Hematopoietic multipotent progenitor cell treated with erythropoietin and hydrocortisone succinate and interleukin-3 and kit ligand, for 17 days (in vitro differentiated cells): Measurements from ENCODE around the gene REP15.
"Not testable (repeated sequence)": the region's sequence is repeated elsewhere in the genome, so short reads cannot be mapped to it uniquely, and the experiment has no call there.

Source experiments
- DNase-seq: peaks from one replicate; pipeline ENCODE4 v3.0.0-alpha.2; 2015; ENCODE audit warnings: low spot score

Gene REP15

GRCh38 chr12:27696293-27696652 lies at the start of gene REP15:
Gene REP15, plus strand, starts transcription at chr12:27696447. Its CDS starts 116 bp downstream, at chr12:27696563.
- no peak for DNase-seq

GRCh38 chr12:27650011-27650410 lies 46.2 kb upstream of the REP15 start:
- DNase-seq = no peak

- DNase-seq = no peak
Measured at GRCh38 chr12:27651201-27651600, 45.0 kb upstream of the REP15 start.

GRCh38 chr12:27652174-27652763 lies 44.0 kb upstream of the REP15 start:
- peak; percentile 51 for DNase-seq

GRCh38 chr12:27653661-27654060 lies 42.6 kb upstream of the REP15 start:
- no peak for DNase-seq

GRCh38 chr12:27655476-27655875 lies 40.8 kb upstream of the REP15 start:
- DNase-seq = not testable (repeated sequence)

GRCh38 chr12:27657296-27657695 lies 39.0 kb upstream of the REP15 start:
- no peak for DNase-seq

GRCh38 chr12:27665704-27666103 lies 30.5 kb upstream of the REP15 start:
- DNase-seq = no peak

- no peak for DNase-seq
Measured at GRCh38 chr12:27666510-27666909, 29.7 kb upstream of the REP15 start.

- no peak for DNase-seq
Measured at GRCh38 chr12:27667540-27667939, 28.7 kb upstream of the REP15 start.

- DNase-seq = no peak
Measured at GRCh38 chr12:27672051-27672450, 24.2 kb upstream of the REP15 start.

- no peak for DNase-seq
Measured at GRCh38 chr12:27672643-27673042, 23.6 kb upstream of the REP15 start.

GRCh38 chr12:27673101-27673718 lies 23.0 kb upstream of the REP15 start:
- no peak for DNase-seq

GRCh38 chr12:27674989-27675388 lies 21.3 kb upstream of the REP15 start:
- no peak for DNase-seq

- DNase-seq = no peak
Measured at GRCh38 chr12:27680619-27681018, 15.6 kb upstream of the REP15 start.

GRCh38 chr12:27682534-27682933 lies 13.7 kb upstream of the REP15 start:
- no peak for DNase-seq

GRCh38 chr12:27685274-27685673 lies 11.0 kb upstream of the REP15 start:
- DNase-seq = no peak

- no peak for DNase-seq
Measured at GRCh38 chr12:27686147-27686546, 10.1 kb upstream of the REP15 start.

- no peak for DNase-seq
Measured at GRCh38 chr12:27688671-27689070, 7.6 kb upstream of the REP15 start.

- no peak for DNase-seq
Measured at GRCh38 chr12:27689558-27690180, 6.6 kb upstream of the REP15 start.

- DNase-seq = no peak
Measured at GRCh38 chr12:27693403-27693802, 2.8 kb upstream of the REP15 start.

- DNase-seq = no peak
Measured at GRCh38 chr12:27695556-27696292, 523 bp upstream of the REP15 start.
